CD4-positive, alpha-beta memory T cell (primary cell): ENCODE data around the gene GAS6. TPM values are rescaled to one million over a fixed set of nuclear protein-coding genes. Genes with fewer than 3 reads are reported as not detected.

ENCODE experiments used
- CTCF ChIA-PET: fragments of 350-600 bp; sonication (Branson Sonifier 250); formaldehyde crosslinking; loops from one replicate; lab custom pipeline; 2021; ENCODE audit warnings: inconsistent platforms; ENCODE audit not compliant: partially characterized antibody; lab: Charles Lee
- POLR2A ChIA-PET: fragments of 350-600 bp; sonication (Branson Sonifier 250); formaldehyde crosslinking; loops from one replicate; lab custom pipeline; 2021; ENCODE audit not compliant: partially characterized antibody; lab: Charles Lee
- DNase-seq, 5 donors: peaks; one replicate each; pipeline versions ENCODE4 v3.0.0 to v3.0.0-alpha.2; 2020 to 2022; ENCODE audit warnings: mixed read lengths in 1 of 5
- H3K27ac ChIP-seq: one replicate; pipeline ENCODE4 v1.7.0; 2013; ENCODE audit warnings: low read depth, low read length
- H3K27me3 ChIP-seq: 2 replicates; pipeline ENCODE4 v1.7.0; 2013; ENCODE audit warnings: mild to moderate bottlenecking, low read length, moderate library complexity; ENCODE audit not compliant: insufficient read depth
- H3K36me3 ChIP-seq: 2 replicates; pipeline ENCODE4 v1.7.0; 2013; ENCODE audit warnings: mild to moderate bottlenecking, low read length, moderate library complexity; ENCODE audit not compliant: insufficient read depth
- H3K4me1 ChIP-seq: 2 replicates; pipeline ENCODE4 v1.7.0; 2013; ENCODE audit warnings: mild to moderate bottlenecking, low read length, moderate library complexity; ENCODE audit not compliant: insufficient read depth
- H3K4me3 ChIP-seq, 2 donors: one replicate each; pipeline ENCODE4 v1.7.0; 2013; ENCODE audit warnings: low read length in 2 of 2, mild to moderate bottlenecking in 1 of 2
- H3K9me3 ChIP-seq, 2 donors: one replicate each; pipeline ENCODE4 v1.7.0; 2013; ENCODE audit warnings: low read length in 2 of 2, control low read depth in 1 of 2; ENCODE audit not compliant: control insufficient read depth in 1 of 2
- H3K27ac Mint-ChIP-seq, 7 donors: one replicate each; pipeline ENCODE4 v1.8.0; 2020 to 2021; ENCODE audit warnings: mixed read lengths in 7 of 7, mild to moderate bottlenecking in 6 of 7, inconsistent platforms in 3 of 7, moderate library complexity in 3 of 7
- H3K27me3 Mint-ChIP-seq, 2 donors: one replicate each; pipeline ENCODE4 v1.8.0; 2020 to 2021; ENCODE audit warnings: mixed read lengths in 2 of 2
- H3K36me3 Mint-ChIP-seq, 2 donors: one replicate each; pipeline ENCODE4 v1.8.0; 2020 to 2021; ENCODE audit warnings: mixed read lengths in 2 of 2, inconsistent platforms in 1 of 2, mild to moderate bottlenecking in 1 of 2
- H3K4me1 Mint-ChIP-seq, 4 donors: one replicate each; pipeline ENCODE4 v1.8.0; 2020 to 2021; ENCODE audit warnings: mixed read lengths in 4 of 4, mild to moderate bottlenecking in 1 of 4
- H3K4me3 Mint-ChIP-seq, 8 donors: one replicate each; pipeline ENCODE4 v1.8.0; 2020 to 2021; ENCODE audit warnings: mixed read lengths in 8 of 8, mild to moderate bottlenecking in 7 of 8, moderate library complexity in 6 of 8, inconsistent platforms in 3 of 8
- H3K9me3 Mint-ChIP-seq, 8 donors: one replicate each; pipeline ENCODE4 v1.8.0; 2020 to 2021; ENCODE audit warnings: mixed read lengths in 8 of 8, mild to moderate bottlenecking in 5 of 8, inconsistent platforms in 3 of 8, moderate library complexity in 1 of 8
- intact Hi-C: fragments of 100-400 bp; cut with micrococcal nuclease; formaldehyde crosslinking; loops from one replicate; pipeline ENCODE4 v1.15.1; 2023
- polyA plus RNA-seq, 2 donors: library from polyadenylated mRNA; unstranded; fragments of 300-500 nt; fragmentation: Illumina TruSeq; gene quantifications; one replicate each; pipeline ENCODE4 v1.2.3, GENCODE V29; 2021
- total RNA-seq, 2 experiments: library from RNA; stranded (reverse); gene quantifications; one replicate each; pipeline ENCODE4 v1.2.3, GENCODE V29; 2021

The GAS6 gene
- total and polyA plus RNA-seq, 4 experiments from 2014 or later: 0.39 to 17.2 (median 8.8) TPM

DNA sequence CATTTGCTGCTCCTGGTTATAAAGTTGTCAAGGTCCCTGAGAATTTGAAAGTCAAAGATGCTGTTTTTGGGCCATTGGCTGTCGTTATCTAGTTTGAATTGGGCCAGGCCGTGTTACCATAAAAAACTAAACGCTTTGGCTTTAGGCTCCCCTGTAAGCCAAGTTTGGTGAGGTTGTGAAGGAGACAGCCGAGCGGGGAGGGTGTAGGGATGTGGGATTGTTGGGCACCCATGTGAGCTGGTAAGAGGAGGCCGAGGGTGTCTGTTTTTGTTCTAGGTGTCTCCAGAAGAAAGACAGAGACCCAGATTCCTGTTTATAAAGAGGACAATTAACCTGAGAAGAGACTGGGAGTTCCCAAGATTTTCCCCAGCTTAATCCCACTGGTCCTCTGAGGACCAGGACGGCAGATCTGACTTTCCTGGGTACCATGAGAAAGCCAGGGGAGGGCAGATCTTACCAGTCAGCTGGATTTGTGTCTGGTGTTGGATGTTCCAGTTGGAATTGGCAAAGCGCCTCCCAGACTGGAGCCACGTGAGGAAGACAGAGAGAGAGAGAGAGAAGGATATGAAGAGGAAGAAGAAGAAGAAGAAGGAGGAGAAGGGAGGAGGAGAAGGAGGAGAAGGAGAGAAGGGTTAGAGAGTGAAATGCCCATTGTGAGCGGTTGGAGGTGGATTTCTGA lies 79.8 kb downstream of the GAS6 start:
- Mint-ChIP-seq H3K4me3 (no peak overlapping the region), H3K4me1 (no peaks in the 10 kb centered on the region), H3K36me3 (no peaks in the 10 kb centered on the region), H3K27ac (no peak overlapping the region), H3K27me3 (peaks cover 14 to 16% of the 10 kb centered on the region in 2 donors), H3K9me3 (peaks cover 0 to 2% (median 0%) of the 10 kb centered on the region in 8 donors)
- Histone ChIP-seq H3K4me3 (no peak overlapping the region), H3K4me1 (no peaks in the 10 kb centered on the region), H3K27ac (no peak overlapping the region), H3K27me3 (no peaks in the 10 kb centered on the region), H3K9me3 (no peaks in the 10 kb centered on the region), H3K36me3 (no peaks in the 10 kb centered on the region)
- intact Hi-C loops: no loop called here
- ChIA-PET CTCF (no interaction called here), POLR2A (no interaction called here)
- no peak for DNase-seq

DNA sequence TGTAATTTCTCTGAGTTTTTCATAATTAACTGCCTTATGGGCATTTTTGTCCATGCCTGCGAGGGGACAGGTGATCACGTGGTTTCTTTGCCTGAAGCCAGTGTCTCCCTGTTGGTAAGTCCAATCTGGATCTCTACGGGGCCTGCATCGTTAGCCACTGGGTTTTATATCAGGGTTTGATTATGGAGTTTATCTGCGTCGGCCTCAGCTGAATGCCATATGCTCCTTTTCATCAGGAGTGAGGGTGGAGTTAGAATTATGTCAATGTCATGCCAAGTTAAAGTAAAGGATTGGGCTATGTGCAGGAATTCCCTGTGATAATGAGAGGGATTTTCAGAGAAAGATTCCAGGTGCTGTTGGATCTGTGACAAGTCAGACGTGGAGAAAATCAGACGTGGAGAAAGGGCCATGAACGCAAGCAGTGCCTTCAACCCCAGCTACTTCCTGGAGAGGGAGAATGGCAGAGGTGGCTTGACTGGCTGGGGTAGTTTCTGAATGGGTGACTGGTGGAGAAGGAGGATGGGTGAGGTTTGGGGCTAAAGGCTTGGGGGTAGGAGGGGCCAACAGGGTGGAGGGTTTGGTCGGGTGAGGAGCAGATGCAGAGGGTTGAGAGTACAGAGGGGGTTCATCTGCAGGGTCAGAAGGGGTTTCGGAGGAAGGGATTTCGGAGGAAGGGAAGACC lies 80.5 kb downstream of the GAS6 start:
- Histone ChIP-seq H3K27ac (no peak overlapping the region), H3K27me3 (no peaks in the 10 kb centered on the region), H3K4me3 (no peak overlapping the region), H3K9me3 (no peaks in the 10 kb centered on the region), H3K36me3 (no peaks in the 10 kb centered on the region), H3K4me1 (no peaks in the 10 kb centered on the region)
- Mint-ChIP-seq H3K27ac (no peak overlapping the region), H3K36me3 (no peaks in the 10 kb centered on the region), H3K4me1 (no peaks in the 10 kb centered on the region), H3K4me3 (no peak overlapping the region), H3K27me3 (peaks cover 17 to 22% of the 10 kb centered on the region in 2 donors), H3K9me3 (peaks cover 0 to 2% (median 0%) of the 10 kb centered on the region in 8 donors)
- no peak for DNase-seq
- POLR2A ChIA-PET: no interaction called here
- intact Hi-C loops: no loop called here
- CTCF ChIA-PET: no interaction called here

DNA sequence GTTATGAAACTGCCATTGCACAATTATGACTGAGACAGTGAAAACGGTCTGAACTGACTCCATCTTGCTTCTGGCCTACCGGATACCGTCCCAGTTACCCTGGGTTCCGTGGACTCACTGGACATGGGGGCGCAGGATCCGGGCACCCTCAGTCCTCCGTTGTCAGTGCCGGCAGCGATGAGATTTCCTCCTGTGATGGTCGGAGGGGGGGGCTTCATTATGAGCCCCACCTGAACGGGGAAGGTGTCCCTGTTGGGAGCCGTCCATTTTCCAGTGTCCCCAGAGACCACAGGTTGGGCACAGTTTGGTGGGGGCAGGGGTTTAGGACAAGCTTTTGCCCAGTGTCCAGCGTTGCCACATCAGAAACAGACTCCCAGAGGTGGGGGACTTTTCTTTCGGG lies 81.4 kb downstream of the GAS6 start:
- Histone ChIP-seq H3K27ac (no peak overlapping the region), H3K36me3 (no peaks in the 10 kb centered on the region), H3K27me3 (no peaks in the 10 kb centered on the region), H3K9me3 (no peaks in the 10 kb centered on the region), H3K4me1 (no peaks in the 10 kb centered on the region), H3K4me3 (no peak overlapping the region)
- intact Hi-C loops: no loop called here
- H3K36me3 Mint-ChIP-seq: no peaks in the 10 kb centered on the region
- peaks cover 0 to 2% (median 0%) of the 10 kb centered on the region in 8 donors for H3K9me3 Mint-ChIP-seq
- no peak overlapping the region for H3K27ac Mint-ChIP-seq
- no peaks in the 10 kb centered on the region for H3K4me1 Mint-ChIP-seq
- H3K27me3 Mint-ChIP-seq: peaks cover 20 to 22% of the 10 kb centered on the region in 2 donors
- no peak for DNase-seq
- no peak overlapping the region for H3K4me3 Mint-ChIP-seq
- POLR2A ChIA-PET: no interaction called here
- CTCF ChIA-PET: no interaction called here

DNA sequence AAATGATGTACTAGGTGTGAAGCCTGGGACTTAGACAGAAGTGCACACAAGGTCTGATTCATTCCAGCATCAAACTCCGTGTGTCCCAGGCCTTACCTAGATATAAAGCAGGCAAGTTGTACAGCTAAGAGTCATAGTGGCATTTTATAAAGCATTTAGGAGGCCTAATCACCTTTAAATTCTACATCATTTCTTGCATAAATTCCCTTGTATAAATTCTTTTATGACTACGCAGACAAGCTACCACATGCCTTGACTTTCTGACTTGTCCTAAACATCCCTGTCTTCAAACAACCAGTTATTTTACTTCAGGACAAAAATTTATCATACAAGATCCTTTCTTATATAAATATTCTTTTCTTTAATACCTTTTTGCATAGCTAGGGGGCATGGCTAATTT lies 82.3 kb downstream of the GAS6 start:
- CTCF ChIA-PET: no interaction called here
- no peak for DNase-seq
- Mint-ChIP-seq H3K36me3 (no peaks in the 10 kb centered on the region), H3K27me3 (peaks cover 21 to 25% of the 10 kb centered on the region in 2 donors), H3K4me1 (no peaks in the 10 kb centered on the region), H3K4me3 (no peak overlapping the region), H3K27ac (no peak overlapping the region), H3K9me3 (peaks cover 0 to 2% (median 0%) of the 10 kb centered on the region in 8 donors)
- Histone ChIP-seq H3K9me3 (no peaks in the 10 kb centered on the region), H3K27ac (no peak overlapping the region), H3K27me3 (peaks cover 4% of the 10 kb centered on the region), H3K4me3 (no peak overlapping the region), H3K4me1 (no peaks in the 10 kb centered on the region), H3K36me3 (no peaks in the 10 kb centered on the region)
- POLR2A ChIA-PET: no interaction called here
- intact Hi-C loops: no loop called here

DNA sequence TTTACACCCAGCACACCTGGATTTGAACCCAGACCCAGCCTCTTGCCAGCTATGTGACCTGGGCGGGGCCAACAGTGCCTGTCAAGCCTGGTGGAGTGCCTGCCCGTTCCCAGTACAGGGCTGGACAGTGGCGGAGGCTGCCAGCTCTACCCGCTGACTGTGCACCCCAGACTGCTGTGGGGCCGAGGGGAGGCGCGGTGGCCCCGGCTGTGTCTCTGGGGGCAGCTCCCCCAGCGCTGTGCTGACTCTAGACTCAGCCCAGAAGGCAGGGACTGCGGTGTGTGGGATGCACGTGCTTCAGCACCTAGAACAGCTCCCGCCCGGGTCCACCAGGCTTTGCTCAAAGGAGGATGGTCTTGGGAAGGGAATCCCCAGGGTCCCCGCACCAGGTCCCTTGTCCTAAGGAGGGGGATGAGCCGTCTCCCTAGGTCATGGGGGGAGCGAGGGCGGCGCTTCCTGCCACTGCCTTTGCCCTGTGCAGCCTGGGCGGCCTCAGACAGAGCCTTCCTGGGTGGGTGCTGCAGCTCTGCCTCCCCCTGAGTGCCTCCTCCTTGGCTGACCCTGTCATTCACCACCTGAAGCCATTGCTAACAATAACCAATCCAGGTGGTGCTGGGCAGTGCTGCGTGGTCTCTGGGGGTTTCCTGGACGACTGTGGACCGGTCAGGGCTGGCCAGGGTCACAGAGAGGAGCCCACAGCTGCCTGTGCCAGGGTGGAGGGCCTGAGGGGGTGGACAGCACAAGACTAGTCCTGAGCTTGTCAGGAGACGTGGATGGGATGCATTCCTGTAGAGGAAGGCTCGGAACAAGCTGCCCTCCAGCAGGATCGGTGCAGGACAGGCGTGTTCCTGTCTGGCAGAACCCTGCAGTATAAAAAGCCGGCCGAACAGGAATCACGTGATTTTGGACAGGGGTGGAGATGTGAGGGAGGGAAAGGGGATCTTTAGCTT lies 86.3 kb downstream of the GAS6 start:
- no peak overlapping the region for H3K27ac ChIP-seq
- H3K36me3 Mint-ChIP-seq: no peaks in the 10 kb centered on the region
- DNase-seq: no peak
- H3K4me3 ChIP-seq: no peak overlapping the region
- peaks cover 13% of the 10 kb centered on the region in 2 donors for H3K27me3 Mint-ChIP-seq
- CTCF ChIA-PET: no interaction called here
- H3K27me3 ChIP-seq: peaks cover 4% of the 10 kb centered on the region
- no peaks in the 10 kb centered on the region for H3K36me3 ChIP-seq
- H3K9me3 Mint-ChIP-seq: peaks cover 0 to 2% (median under 1%) of the 10 kb centered on the region in 8 donors
- no peaks in the 10 kb centered on the region for H3K4me1 ChIP-seq
- intact Hi-C loops: no loop called here
- H3K27ac Mint-ChIP-seq: no peak overlapping the region
- H3K4me3 Mint-ChIP-seq: no peak overlapping the region
- H3K4me1 Mint-ChIP-seq: peaks cover 0 to under 1% (median 0%) of the 10 kb centered on the region in 4 donors
- H3K9me3 ChIP-seq: no peaks in the 10 kb centered on the region
- POLR2A ChIA-PET: no interaction called here

DNA sequence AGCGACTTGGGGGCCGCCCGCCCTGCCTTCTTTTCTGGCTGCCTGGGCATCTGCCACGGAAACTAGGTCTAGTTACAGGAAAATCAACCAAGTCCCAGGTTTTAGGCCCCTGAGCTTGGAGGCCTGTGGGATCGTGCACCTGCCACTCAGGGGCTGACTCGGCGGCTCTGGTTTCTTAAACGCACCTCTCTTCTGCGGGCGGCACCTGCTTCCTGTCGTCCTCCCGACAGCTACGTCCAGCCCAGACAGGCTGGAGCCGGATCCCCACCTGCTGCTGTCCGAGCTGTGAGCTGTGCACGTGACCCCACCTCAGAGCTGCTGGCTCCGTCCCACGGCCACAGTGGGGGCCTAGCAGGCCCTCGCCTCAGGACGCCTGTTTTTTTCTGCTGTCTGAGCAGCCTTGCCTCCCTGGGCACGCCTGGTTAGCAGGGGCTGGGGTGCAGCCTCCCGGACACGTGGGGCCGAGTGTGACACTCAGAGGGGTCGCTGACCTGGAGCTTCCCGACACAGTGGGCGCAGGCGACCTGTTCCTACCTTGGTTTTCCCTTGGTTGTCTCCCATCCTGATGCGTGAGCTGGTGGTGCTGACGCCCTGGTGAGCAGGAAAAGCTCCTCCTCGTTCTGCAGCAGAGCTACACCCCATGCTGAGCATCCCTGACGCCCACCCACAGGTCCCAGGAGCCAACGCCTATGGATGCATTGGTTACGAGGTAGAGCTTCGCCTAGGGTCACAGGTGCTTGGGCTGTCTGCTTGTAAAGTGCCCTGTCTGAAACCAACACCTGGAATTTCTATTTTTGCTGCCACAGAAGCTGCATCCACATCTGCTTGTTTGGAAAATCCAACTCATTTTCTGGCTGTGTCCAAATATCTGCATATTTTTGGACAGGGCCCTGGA lies 87.4 kb downstream of the GAS6 start:
- H3K36me3 ChIP-seq: no peaks in the 10 kb centered on the region
- H3K27me3 ChIP-seq: peaks cover 4% of the 10 kb centered on the region
- peaks cover 0 to 4% (median 4%) of the 10 kb centered on the region in 4 donors for H3K4me1 Mint-ChIP-seq
- intact Hi-C loops: no loop called here
- CTCF ChIA-PET: no interaction called here
- no peak for DNase-seq
- no peak overlapping the region for H3K4me3 ChIP-seq
- no peaks in the 10 kb centered on the region for H3K4me1 ChIP-seq
- no peaks in the 10 kb centered on the region for H3K9me3 ChIP-seq
- POLR2A ChIA-PET: no interaction called here
- peaks cover 0 to 1% of the 10 kb centered on the region in 2 donors for H3K36me3 Mint-ChIP-seq
- H3K9me3 Mint-ChIP-seq: peaks cover 0 to 11% (median 5%) of the 10 kb centered on the region in 8 donors
- no peak overlapping the region for H3K4me3 Mint-ChIP-seq
- no peak overlapping the region for H3K27ac Mint-ChIP-seq
- no peak overlapping the region for H3K27ac ChIP-seq
- peaks cover 13% of the 10 kb centered on the region in 2 donors for H3K27me3 Mint-ChIP-seq
